GM19324 (cell line): Measurements from ENCODE around the gene PRSS21.

Experiments used
- ATAC-seq: cut with Tn5 transposase; IDR thresholded peaks from one replicate; pipeline ENCODE4 v1.9.1; 2021; ENCODE audit warnings: mild to moderate bottlenecking, moderate library complexity; ENCODE audit not compliant: unreplicated experiment, low FRiP score

PRSS21 gene

GRCh38 chr16:2779151-2779920 lies 37.7 kb upstream of the PRSS21 start:
- no peak for ATAC-seq

GRCh38 chr16:2779978-2780898 lies 36.8 kb upstream of the PRSS21 start:
- ATAC-seq: no peak

- no peak for ATAC-seq
Observed at GRCh38 chr16:2782583-2783351, 34.3 kb upstream of the PRSS21 start.

GRCh38 chr16:2783581-2784357 lies 33.3 kb upstream of the PRSS21 start:
- ATAC-seq: no peak

GRCh38 chr16:2784358-2785100 lies 32.5 kb upstream of the PRSS21 start:
- ATAC-seq: no peak

GRCh38 chr16:2785101-2785991 lies 31.7 kb upstream of the PRSS21 start:
- ATAC-seq: no peak

- ATAC-seq: no peak
Observed at GRCh38 chr16:2786061-2786825, 30.8 kb upstream of the PRSS21 start.

- no peak for ATAC-seq
Observed at GRCh38 chr16:2786826-2787151, 30.2 kb upstream of the PRSS21 start.

GRCh38 chr16:2787406-2787805 lies 29.6 kb upstream of the PRSS21 start, which contains the start of gene PRSS33:
PRSS33 (minus strand) TSS chr16:2787560; CDS start chr16:2786547, 1,013 bp downstream.
- ATAC-seq: no peak

- no peak for ATAC-seq
Observed at GRCh38 chr16:2787961-2788360, 29.1 kb upstream of the PRSS21 start.

GRCh38 chr16:2790631-2791030 lies 26.4 kb upstream of the PRSS21 start:
- no peak for ATAC-seq

GRCh38 chr16:2791174-2791573 lies 25.9 kb upstream of the PRSS21 start:
- ATAC-seq: no peak

- ATAC-seq: no peak
Observed at GRCh38 chr16:2792940-2793339, 24.1 kb upstream of the PRSS21 start.

GRCh38 chr16:2795395-2796143 lies 21.5 kb upstream of the PRSS21 start:
- ATAC-seq: no peak

GRCh38 chr16:2798723-2799204 lies 18.3 kb upstream of the PRSS21 start:
- no peak for ATAC-seq

GRCh38 chr16:2799205-2799858 lies 17.7 kb upstream of the PRSS21 start:
- no peak for ATAC-seq
